Measurements from ENCODE around the gene ALG10.
"Not testable (repeated sequence)": the region's sequence is repeated elsewhere in the genome, so short reads cannot be mapped to it uniquely, and the experiment has no call there.

The ALG10 gene

GRCh38 chr12:34022079-34022830, at the start of gene ALG10:
Gene ALG10, plus strand, starts transcription at chr12:34022496. Its CDS starts 104 bp downstream, at chr12:34022600.
- in situ Hi-C loops (cut with HindIII; ENCODE audit: low sequenced_read_pairs) = no loop called here

- in situ Hi-C loops (cut with HindIII; ENCODE audit: low sequenced_read_pairs) = not testable (repeated sequence)
Observed at GRCh38 chr12:33972884-33973283, 49.4 kb upstream of the ALG10 start.

GRCh38 chr12:33977887-33978286, 44.4 kb upstream of the ALG10 start:
- in situ Hi-C loops (cut with HindIII; ENCODE audit: low sequenced_read_pairs) = no loop called here

- in situ Hi-C loops (cut with HindIII; ENCODE audit: low sequenced_read_pairs) = no loop called here
Observed at GRCh38 chr12:33988197-33988805, 34.0 kb upstream of the ALG10 start.

- in situ Hi-C loops (cut with HindIII; ENCODE audit: low sequenced_read_pairs) = no loop called here
Observed at GRCh38 chr12:33988913-33989312, 33.4 kb upstream of the ALG10 start.

GRCh38 chr12:33994857-33995808, 27.2 kb upstream of the ALG10 start:
- in situ Hi-C loops (cut with HindIII; ENCODE audit: low sequenced_read_pairs) = no loop called here

- in situ Hi-C loops (cut with HindIII; ENCODE audit: low sequenced_read_pairs) = not testable (repeated sequence)
Observed at GRCh38 chr12:34008835-34009234, 13.5 kb upstream of the ALG10 start.

GRCh38 chr12:34016361-34016760, 5.9 kb upstream of the ALG10 start:
- in situ Hi-C loops (cut with HindIII; ENCODE audit: low sequenced_read_pairs) = no loop called here

- in situ Hi-C loops (cut with HindIII; ENCODE audit: low sequenced_read_pairs) = no loop called here
Observed at GRCh38 chr12:34021071-34021470, 1.2 kb upstream of the ALG10 start.

- in situ Hi-C loops (cut with HindIII; ENCODE audit: low sequenced_read_pairs) = not testable (repeated sequence)
Observed at GRCh38 chr12:34027661-34028060, 5.4 kb downstream of the ALG10 start.

GRCh38 chr12:34030591-34030990, 8.3 kb downstream of the ALG10 start:
- in situ Hi-C loops (cut with HindIII; ENCODE audit: low sequenced_read_pairs) = no loop called here

GRCh38 chr12:34033628-34034296, 11.5 kb downstream of the ALG10 start:
- in situ Hi-C loops (cut with HindIII; ENCODE audit: low sequenced_read_pairs) = no loop called here

- in situ Hi-C loops (cut with HindIII; ENCODE audit: low sequenced_read_pairs) = not testable (repeated sequence)
Observed at GRCh38 chr12:34038357-34038756, 16.1 kb downstream of the ALG10 start.

- in situ Hi-C loops (cut with HindIII; ENCODE audit: low sequenced_read_pairs) = no loop called here
Observed at GRCh38 chr12:34046570-34046969, 24.3 kb downstream of the ALG10 start.

GRCh38 chr12:34047855-34048254, 25.6 kb downstream of the ALG10 start:
- in situ Hi-C loops (cut with HindIII; ENCODE audit: low sequenced_read_pairs) = not testable (repeated sequence)

- in situ Hi-C loops (cut with HindIII; ENCODE audit: low sequenced_read_pairs) = no loop called here
Observed at GRCh38 chr12:34048714-34049113, 26.4 kb downstream of the ALG10 start.

- in situ Hi-C loops (cut with HindIII; ENCODE audit: low sequenced_read_pairs) = no loop called here
Observed at GRCh38 chr12:34051486-34051885, 29.2 kb downstream of the ALG10 start.

GRCh38 chr12:34054938-34055337, 32.6 kb downstream of the ALG10 start:
- in situ Hi-C loops (cut with HindIII; ENCODE audit: low sequenced_read_pairs) = no loop called here

Measured in endothelial cell of hepatic sinusoid (primary cell).